Activated CD4-positive, alpha-beta T cell treated with anti-CD3 and anti-CD28 coated beads, Interleukin-2, amount 50 U/mL, for 4 hours (primary cell): Measurements from ENCODE around the gene PPM1H.
"Not testable (repeated sequence)": the region's sequence is repeated elsewhere in the genome, so short reads cannot be mapped to it uniquely, and the experiment has no call there.

Experiments used
- DNase-seq, 2 experiments: peaks; one replicate each; pipeline ENCODE4 v3.0.0-alpha.2; 2020

PPM1H gene

GRCh38 chr12:62934799-62935674, at the start of gene PPM1H:
Gene PPM1H, minus strand, starts transcription at chr12:62935150. Its CDS starts 414 bp downstream, at chr12:62934736.
- DNase-seq, result no peak

- DNase-seq, result no peak
Measured at GRCh38 chr12:62983594-62983993, 48.6 kb upstream of the PPM1H start.

- no peak for DNase-seq
Measured at GRCh38 chr12:62978768-62979167, 43.8 kb upstream of the PPM1H start.

GRCh38 chr12:62977883-62978282, 42.9 kb upstream of the PPM1H start:
- DNase-seq, result no peak

GRCh38 chr12:62977418-62977817, 42.5 kb upstream of the PPM1H start:
- DNase-seq, result no peak

GRCh38 chr12:62976110-62976662, 41.2 kb upstream of the PPM1H start:
- DNase-seq, result no peak

- no peak for DNase-seq
Measured at GRCh38 chr12:62971769-62972525, 37.0 kb upstream of the PPM1H start.

GRCh38 chr12:62969695-62970094, 34.7 kb upstream of the PPM1H start:
- DNase-seq, result no peak

- no peak for DNase-seq
Measured at GRCh38 chr12:62967701-62968100, 32.8 kb upstream of the PPM1H start.

- DNase-seq, result no peak
Measured at GRCh38 chr12:62966990-62967506, 32.1 kb upstream of the PPM1H start.

GRCh38 chr12:62966446-62966989, 31.6 kb upstream of the PPM1H start:
- not testable (repeated sequence) for DNase-seq

- DNase-seq, result not testable (repeated sequence)
Measured at GRCh38 chr12:62965700-62966099, 30.8 kb upstream of the PPM1H start.

- not testable (repeated sequence) for DNase-seq
Measured at GRCh38 chr12:62965242-62965641, 30.3 kb upstream of the PPM1H start.

GRCh38 chr12:62963486-62964041, 28.6 kb upstream of the PPM1H start:
- no peak for DNase-seq

- no peak for DNase-seq
Measured at GRCh38 chr12:62960324-62960723, 25.4 kb upstream of the PPM1H start.

GRCh38 chr12:62959745-62960144, 24.8 kb upstream of the PPM1H start:
- no peak for DNase-seq

- DNase-seq, result no peak
Measured at GRCh38 chr12:62957233-62957953, 22.4 kb upstream of the PPM1H start.

- DNase-seq, result no peak
Measured at GRCh38 chr12:62955678-62956077, 20.7 kb upstream of the PPM1H start.

- DNase-seq, result no peak
Measured at GRCh38 chr12:62950317-62950716, 15.4 kb upstream of the PPM1H start.

GRCh38 chr12:62948123-62948522, 13.2 kb upstream of the PPM1H start:
- no peak for DNase-seq

- no peak for DNase-seq
Measured at GRCh38 chr12:62947364-62947763, 12.4 kb upstream of the PPM1H start.

- DNase-seq, result no peak
Measured at GRCh38 chr12:62943779-62944395, 8.9 kb upstream of the PPM1H start.
